HL-60/S4 treated with retinoic acid at 250 ng/mL for 4 days and 3 days (cell line): ENCODE measurements around the gene ACSL1.
"Not testable (repeated sequence)": the region's sequence is repeated elsewhere in the genome, so short reads cannot be mapped to it uniquely, and the experiment has no call there.

Experiments
- in situ Hi-C: fragments of 300-500 bp; cut with MboI; formaldehyde crosslinking; loops from 2 replicates; pipeline ENCODE4 v1.7.0; 2022; ENCODE audit warnings: low sequenced_read_pairs

Gene ACSL1

GRCh38 chr4:184763150-184763780 lies 62.5 kb downstream of the ACSL1 start:
- in situ Hi-C loops, result no loop called here

- in situ Hi-C loops, result no loop called here
Measured at GRCh38 chr4:184762100-184762499, 63.7 kb downstream of the ACSL1 start.

GRCh38 chr4:184760681-184761080 lies 65.1 kb downstream of the ACSL1 start:
- in situ Hi-C loops, result no loop called here

GRCh38 chr4:184757810-184758209 lies 68.0 kb downstream of the ACSL1 start:
- in situ Hi-C loops, result no loop called here

GRCh38 chr4:184756399-184756798 lies 69.4 kb downstream of the ACSL1 start:
- in situ Hi-C loops, result no loop called here

- in situ Hi-C loops, result no loop called here
Measured at GRCh38 chr4:184755278-184755677, 70.5 kb downstream of the ACSL1 start.

GRCh38 chr4:184752496-184753275 lies 73.1 kb downstream of the ACSL1 start:
- in situ Hi-C loops, result no loop called here

GRCh38 chr4:184751585-184751956 lies 74.2 kb downstream of the ACSL1 start:
- in situ Hi-C loops, result no loop called here

- in situ Hi-C loops, result no loop called here
Measured at GRCh38 chr4:184750926-184751584, 74.7 kb downstream of the ACSL1 start.

- in situ Hi-C loops, result no loop called here
Measured at GRCh38 chr4:184748251-184748652, 77.5 kb downstream of the ACSL1 start.

GRCh38 chr4:184747034-184747830 lies 78.5 kb downstream of the ACSL1 start:
- in situ Hi-C loops, result no loop called here

- in situ Hi-C loops, result no loop called here
Measured at GRCh38 chr4:184745831-184746795, 79.7 kb downstream of the ACSL1 start.

GRCh38 chr4:184744236-184744635 lies 81.5 kb downstream of the ACSL1 start:
- in situ Hi-C loops, result no loop called here

GRCh38 chr4:184743650-184744049 lies 82.1 kb downstream of the ACSL1 start:
- in situ Hi-C loops, result no loop called here

GRCh38 chr4:184741651-184742050 lies 84.1 kb downstream of the ACSL1 start:
- in situ Hi-C loops, result not testable (repeated sequence)

- in situ Hi-C loops, result no loop called here
Measured at GRCh38 chr4:184740980-184741391, 84.8 kb downstream of the ACSL1 start.

- in situ Hi-C loops, result not testable (repeated sequence)
Measured at GRCh38 chr4:184739575-184739974, 86.2 kb downstream of the ACSL1 start.

GRCh38 chr4:184734758-184735157 lies 91.0 kb downstream of the ACSL1 start:
- in situ Hi-C loops, result no loop called here

- in situ Hi-C loops, result no loop called here
Measured at GRCh38 chr4:184733654-184734524, 91.9 kb downstream of the ACSL1 start, which contains the start of gene CENPU. CENPU (minus strand) TSS chr4:184734096; CDS start chr4:184734062, 34 bp downstream.
